Measurements from ENCODE around the gene CREB3L1. TPM values are rescaled to one million over a fixed set of nuclear protein-coding genes. Genes with fewer than 3 reads are reported as not detected.

The CREB3L1 gene
- total RNA-seq, 1 donor from 2014 or later: 0.53 TPM

- no peak for TF ChIP-seq CTCF (IDR thresholded peaks at IDR 0.05; ENCODE audit: insufficient read depth, low read length, severe bottlenecking)
- H3K27me3 ChIP-seq (ENCODE audit: control insufficient read depth, insufficient read depth, low read length): peaks cover 28% of the 10 kb centered on the region
- no peak overlapping the region for H3K4me3 ChIP-seq (ENCODE audit: low read depth, low read length)
- no peaks in the 10 kb centered on the region for H3K36me3 ChIP-seq (ENCODE audit: control insufficient read depth, insufficient read depth, low read length)
- no peak for DNase-seq (ENCODE audit: low read depth)
- no peak for FAIRE-seq
These were observed 2.0 kb downstream of the CREB3L1 start for GRCh38 chr11:46279126-46280099.

- no peak for TF ChIP-seq CTCF (IDR thresholded peaks at IDR 0.05; ENCODE audit: insufficient read depth, low read length, severe bottlenecking)
- DNase-seq (ENCODE audit: low read depth): no peak
- FAIRE-seq: no peak
- Histone ChIP-seq H3K27me3 (ENCODE audit: control insufficient read depth, insufficient read depth, low read length) (peaks cover 33% of the 10 kb centered on the region), H3K36me3 (ENCODE audit: control insufficient read depth, insufficient read depth, low read length) (no peaks in the 10 kb centered on the region), H3K4me3 (ENCODE audit: low read depth, low read length) (no peak overlapping the region)
These were observed 3.2 kb downstream of the CREB3L1 start for GRCh38 chr11:46280706-46281105.

GRCh38 chr11:46281371-46281831 is 3.9 kb downstream of the CREB3L1 start:
- DNase-seq (ENCODE audit: low read depth): no peak
- Histone ChIP-seq H3K36me3 (ENCODE audit: control insufficient read depth, insufficient read depth, low read length) (no peaks in the 10 kb centered on the region), H3K4me3 (ENCODE audit: low read depth, low read length) (no peak overlapping the region), H3K27me3 (ENCODE audit: control insufficient read depth, insufficient read depth, low read length) (peaks cover 33% of the 10 kb centered on the region)
- TF ChIP-seq CTCF (IDR thresholded peaks at IDR 0.05; ENCODE audit: insufficient read depth, low read length, severe bottlenecking): no peak
- FAIRE-seq: no peak

GRCh38 chr11:46285173-46285572 is 7.7 kb downstream of the CREB3L1 start:
- Histone ChIP-seq H3K36me3 (ENCODE audit: control insufficient read depth, insufficient read depth, low read length) (no peaks in the 10 kb centered on the region), H3K4me3 (ENCODE audit: low read depth, low read length) (no peak overlapping the region), H3K27me3 (ENCODE audit: control insufficient read depth, insufficient read depth, low read length) (peaks cover 14% of the 10 kb centered on the region)
- no peak for FAIRE-seq
- TF ChIP-seq CTCF (IDR thresholded peaks at IDR 0.05; ENCODE audit: insufficient read depth, low read length, severe bottlenecking): no peak
- no peak for DNase-seq (ENCODE audit: low read depth)

GRCh38 chr11:46285594-46286033 is 8.2 kb downstream of the CREB3L1 start:
- FAIRE-seq (no peak), DNase-seq (ENCODE audit: low read depth) (no peak)
- Histone ChIP-seq H3K27me3 (ENCODE audit: control insufficient read depth, insufficient read depth, low read length) (peaks cover 14% of the 10 kb centered on the region), H3K36me3 (ENCODE audit: control insufficient read depth, insufficient read depth, low read length) (no peaks in the 10 kb centered on the region), H3K4me3 (ENCODE audit: low read depth, low read length) (no peak overlapping the region)
- TF ChIP-seq CTCF (IDR thresholded peaks at IDR 0.05; ENCODE audit: insufficient read depth, low read length, severe bottlenecking): no peak

Measured in bronchial epithelial cell (primary cell).